ENCODE data around the gene MRPS31.
"Not testable (repeated sequence)": the region's sequence is repeated elsewhere in the genome, so short reads cannot be mapped to it uniquely, and the experiment has no call there.

The MRPS31 gene

GRCh38 chr13:40792284-40793051, 21.5 kb upstream of the MRPS31 start:
- FAIRE-seq (peak; percentile 81), DNase-seq (ENCODE audit: insufficient read length, low spot score) (no peak)
- TF ChIP-seq POLR2AphosphoS5 (IDR thresholded peaks at IDR 0.05; ENCODE audit: low read depth, low read length) = no peak
- TF ChIP-seq PAX5 (IDR thresholded peaks at IDR 0.05; ENCODE audit: insufficient read depth, low read length, severe bottlenecking) = no peak
- TF ChIP-seq POLR2A (IDR thresholded peaks at IDR 0.05; ENCODE audit: low read depth, low read length) = no peak
- no peak for TF ChIP-seq SPI1 (IDR thresholded peaks at IDR 0.05; ENCODE audit: low read depth, low read length)
- no peak for TF ChIP-seq TAF1 (IDR thresholded peaks at IDR 0.05; ENCODE audit: low read depth, low read length)
- no peak for TF ChIP-seq POU2F2 (IDR thresholded peaks at IDR 0.05; ENCODE audit: low read depth, low read length)

- peak; percentile 5 for FAIRE-seq
- TF ChIP-seq TAF1 (IDR thresholded peaks at IDR 0.05; ENCODE audit: low read depth, low read length) = no peak
- no peak for TF ChIP-seq POLR2AphosphoS5 (IDR thresholded peaks at IDR 0.05; ENCODE audit: low read depth, low read length)
- TF ChIP-seq PAX5 (IDR thresholded peaks at IDR 0.05; ENCODE audit: insufficient read depth, low read length, severe bottlenecking) = no peak
- TF ChIP-seq POLR2A (IDR thresholded peaks at IDR 0.05; ENCODE audit: low read depth, low read length) = no peak
- no peak for TF ChIP-seq SPI1 (IDR thresholded peaks at IDR 0.05; ENCODE audit: low read depth, low read length)
- no peak for TF ChIP-seq POU2F2 (IDR thresholded peaks at IDR 0.05; ENCODE audit: low read depth, low read length)
- no peak for DNase-seq (ENCODE audit: insufficient read length, low spot score)
Observed at GRCh38 chr13:40790154-40790616, 19.2 kb upstream of the MRPS31 start.

GRCh38 chr13:40789275-40790153, 18.5 kb upstream of the MRPS31 start, which contains the start of gene SLC25A15:
SLC25A15 (plus strand) TSS chr13:40789611; CDS start chr13:40793227, 3,616 bp downstream.
- DNase-seq (ENCODE audit: insufficient read length, low spot score) (peak; percentile 72), FAIRE-seq (peak; percentile 90)
- TF ChIP-seq POLR2AphosphoS5 (IDR thresholded peaks at IDR 0.05; ENCODE audit: low read depth, low read length) = no peak
- peak; percentile 70 for TF ChIP-seq SPI1 (IDR thresholded peaks at IDR 0.05; ENCODE audit: low read depth, low read length)
- peak; percentile 30; the same call in 1 of the 2 replicates for TF ChIP-seq POLR2A (IDR thresholded peaks at IDR 0.05; ENCODE audit: low read depth, low read length)
- no peak for TF ChIP-seq TAF1 (IDR thresholded peaks at IDR 0.05; ENCODE audit: low read depth, low read length)
- TF ChIP-seq POU2F2 (IDR thresholded peaks at IDR 0.05; ENCODE audit: low read depth, low read length) = no peak
- peak; percentile 66 for TF ChIP-seq PAX5 (IDR thresholded peaks at IDR 0.05; ENCODE audit: insufficient read depth, low read length, severe bottlenecking)

GRCh38 chr13:40788540-40789274, 17.7 kb upstream of the MRPS31 start:
- DNase-seq (ENCODE audit: insufficient read length, low spot score) = not testable (repeated sequence)

GRCh38 chr13:40787062-40787461, 16.1 kb upstream of the MRPS31 start:
- FAIRE-seq = no peak
- DNase-seq (ENCODE audit: insufficient read length, low spot score) = no peak
- TF ChIP-seq POLR2A (IDR thresholded peaks at IDR 0.05; ENCODE audit: low read depth, low read length) = no peak
- no peak for TF ChIP-seq PAX5 (IDR thresholded peaks at IDR 0.05; ENCODE audit: insufficient read depth, low read length, severe bottlenecking)
- no peak for TF ChIP-seq SPI1 (IDR thresholded peaks at IDR 0.05; ENCODE audit: low read depth, low read length)
- TF ChIP-seq POU2F2 (IDR thresholded peaks at IDR 0.05; ENCODE audit: low read depth, low read length) = no peak
- no peak for TF ChIP-seq TAF1 (IDR thresholded peaks at IDR 0.05; ENCODE audit: low read depth, low read length)
- TF ChIP-seq POLR2AphosphoS5 (IDR thresholded peaks at IDR 0.05; ENCODE audit: low read depth, low read length) = no peak

More at GRCh38 chr13:40788540-40789274, 17.7 kb upstream of the MRPS31 start:
- FAIRE-seq = not testable (repeated sequence)

GRCh38 chr13:40786568-40786996, 15.6 kb upstream of the MRPS31 start:
- FAIRE-seq = no peak
- no peak for DNase-seq (ENCODE audit: insufficient read length, low spot score)

GRCh38 chr13:40784540-40784939, 13.6 kb upstream of the MRPS31 start:
- TF ChIP-seq PAX5 (IDR thresholded peaks at IDR 0.05; ENCODE audit: insufficient read depth, low read length, severe bottlenecking) = no peak
- TF ChIP-seq POLR2A (IDR thresholded peaks at IDR 0.05; ENCODE audit: low read depth, low read length) = no peak
- no peak for TF ChIP-seq SPI1 (IDR thresholded peaks at IDR 0.05; ENCODE audit: low read depth, low read length)
- no peak for TF ChIP-seq TAF1 (IDR thresholded peaks at IDR 0.05; ENCODE audit: low read depth, low read length)
- no peak for TF ChIP-seq POLR2AphosphoS5 (IDR thresholded peaks at IDR 0.05; ENCODE audit: low read depth, low read length)
- TF ChIP-seq POU2F2 (IDR thresholded peaks at IDR 0.05; ENCODE audit: low read depth, low read length) = no peak
- DNase-seq (ENCODE audit: insufficient read length, low spot score) (no peak), FAIRE-seq (no peak)

More at GRCh38 chr13:40786568-40786996, 15.6 kb upstream of the MRPS31 start:
- TF ChIP-seq TAF1 (IDR thresholded peaks at IDR 0.05; ENCODE audit: low read depth, low read length) (no peak), POLR2AphosphoS5 (IDR thresholded peaks at IDR 0.05; ENCODE audit: low read depth, low read length) (no peak), SPI1 (IDR thresholded peaks at IDR 0.05; ENCODE audit: low read depth, low read length) (no peak), PAX5 (IDR thresholded peaks at IDR 0.05; ENCODE audit: insufficient read depth, low read length, severe bottlenecking) (no peak), POU2F2 (IDR thresholded peaks at IDR 0.05; ENCODE audit: low read depth, low read length) (no peak), POLR2A (IDR thresholded peaks at IDR 0.05; ENCODE audit: low read depth, low read length) (no peak)

DNA sequence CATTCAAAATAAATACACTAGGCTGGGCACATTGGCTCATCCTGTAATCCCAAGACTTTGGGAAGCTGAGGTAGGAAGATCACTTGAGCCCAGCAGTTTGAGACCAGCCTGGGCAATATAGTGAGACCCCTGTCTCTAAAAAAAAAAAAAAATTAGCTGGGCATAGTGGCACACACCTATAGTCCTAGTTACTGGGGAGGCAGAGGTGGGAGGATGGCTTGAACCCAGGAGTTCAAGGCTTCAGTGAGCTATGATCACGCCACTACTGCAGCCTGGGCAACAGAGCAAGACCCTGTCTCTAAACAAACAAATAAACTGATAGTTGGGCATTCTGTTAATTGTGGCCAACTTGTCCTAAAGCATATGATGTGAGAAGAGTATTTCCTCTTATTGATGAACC, 12.0 kb upstream of the MRPS31 start:
- not testable (repeated sequence) for DNase-seq (ENCODE audit: insufficient read length, low spot score); FAIRE-seq

DNA sequence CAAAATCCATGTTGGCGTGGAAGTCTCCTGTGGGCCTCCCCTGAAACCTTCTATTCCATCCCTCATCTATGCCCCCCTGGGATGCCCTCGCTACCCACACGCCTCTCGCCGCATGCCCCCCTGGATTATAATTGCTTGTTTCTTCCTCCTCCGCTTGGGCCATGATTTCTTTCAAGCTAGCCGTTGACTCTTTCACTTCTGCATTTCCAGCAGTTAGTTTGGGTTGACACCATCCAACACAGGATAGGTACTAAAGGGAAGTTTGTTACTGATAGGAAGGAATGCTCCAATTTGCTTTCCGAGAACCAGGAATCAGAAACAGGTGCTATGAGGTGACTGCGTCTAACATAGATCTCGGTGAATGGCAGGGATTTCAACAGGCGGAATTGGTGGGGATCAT, 10.7 kb upstream of the MRPS31 start:
- DNase-seq (ENCODE audit: insufficient read length, low spot score) (no peak), FAIRE-seq (no peak)
- TF ChIP-seq PAX5 (IDR thresholded peaks at IDR 0.05; ENCODE audit: insufficient read depth, low read length, severe bottlenecking) (no peak), POLR2AphosphoS5 (IDR thresholded peaks at IDR 0.05; ENCODE audit: low read depth, low read length) (no peak), SPI1 (IDR thresholded peaks at IDR 0.05; ENCODE audit: low read depth, low read length) (peak; percentile 90), POU2F2 (IDR thresholded peaks at IDR 0.05; ENCODE audit: low read depth, low read length) (no peak), TAF1 (IDR thresholded peaks at IDR 0.05; ENCODE audit: low read depth, low read length) (no peak)

All from GM12891 (cell line).